GM19452 (cell line): ENCODE measurements around the gene ZDHHC22.

ENCODE experiments used
- ATAC-seq: cut with Tn5 transposase; IDR thresholded peaks from one replicate; pipeline ENCODE4 v1.9.1; 2021; ENCODE audit not compliant: unreplicated experiment

Gene ZDHHC22

DNA sequence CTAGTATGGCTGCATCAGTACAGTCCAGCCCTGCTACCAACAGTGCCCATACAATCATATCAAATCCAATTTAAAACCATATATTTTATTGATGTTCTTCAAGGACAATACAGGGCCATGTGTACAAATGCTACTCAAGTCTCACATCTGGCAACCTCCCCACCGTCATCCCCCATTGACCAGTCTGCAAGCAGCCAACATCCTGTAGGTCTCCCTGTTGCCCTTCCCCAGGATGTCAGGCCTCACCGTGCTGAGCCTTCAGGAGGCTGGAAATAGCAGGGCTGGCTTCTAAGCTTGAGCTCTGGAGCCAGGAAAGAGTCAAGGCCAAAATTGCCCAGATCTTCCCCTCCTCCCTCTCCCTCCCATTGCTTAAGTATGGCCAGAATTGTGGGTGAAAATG lies 10.4 kb downstream of the ZDHHC22 start:
- ATAC-seq = no peak

DNA sequence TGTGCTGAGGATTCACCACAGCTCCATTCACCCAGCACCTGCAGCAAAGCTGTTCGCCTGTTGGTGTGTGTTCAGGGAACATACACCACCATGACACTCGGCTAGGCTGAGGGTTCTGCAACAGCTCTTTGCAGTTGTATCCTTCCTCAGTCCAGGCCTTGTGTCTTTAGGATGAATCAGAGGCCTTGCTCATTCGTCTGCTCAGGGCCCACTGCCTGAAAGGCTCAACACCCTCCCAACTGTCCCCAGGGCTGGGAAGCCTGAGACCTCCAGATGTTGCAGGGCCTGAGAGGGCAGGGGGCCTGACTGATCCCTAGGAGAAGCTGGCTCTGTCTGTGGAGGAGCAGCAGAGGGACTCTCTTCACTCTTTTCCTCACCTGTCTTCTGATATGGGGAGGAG lies 11.2 kb downstream of the ZDHHC22 start:
- ATAC-seq = no peak

DNA sequence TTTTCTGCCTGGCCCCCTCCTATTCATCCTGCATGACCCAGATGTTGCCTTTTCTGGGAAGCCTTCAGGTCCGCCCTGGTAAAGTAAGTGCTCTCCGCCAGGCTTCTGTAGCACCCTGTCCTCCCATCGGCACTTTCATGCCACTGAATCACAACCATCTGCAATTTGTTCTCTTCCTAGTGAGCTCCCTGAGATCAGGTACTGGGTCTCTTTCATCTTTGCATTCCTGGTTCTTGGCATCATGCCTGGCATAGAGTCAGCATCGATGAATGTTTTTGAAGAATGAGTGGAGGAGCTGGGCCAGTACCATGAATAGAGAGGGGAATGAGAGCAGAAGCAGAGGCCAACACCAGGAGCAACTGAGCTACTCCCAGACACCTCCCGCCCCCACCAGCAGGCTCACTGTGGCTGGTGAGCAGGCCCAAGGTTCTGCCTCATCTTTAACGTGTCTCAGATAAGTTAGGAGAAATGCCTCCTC lies 13.1 kb downstream of the ZDHHC22 start:
- ATAC-seq = no peak

DNA sequence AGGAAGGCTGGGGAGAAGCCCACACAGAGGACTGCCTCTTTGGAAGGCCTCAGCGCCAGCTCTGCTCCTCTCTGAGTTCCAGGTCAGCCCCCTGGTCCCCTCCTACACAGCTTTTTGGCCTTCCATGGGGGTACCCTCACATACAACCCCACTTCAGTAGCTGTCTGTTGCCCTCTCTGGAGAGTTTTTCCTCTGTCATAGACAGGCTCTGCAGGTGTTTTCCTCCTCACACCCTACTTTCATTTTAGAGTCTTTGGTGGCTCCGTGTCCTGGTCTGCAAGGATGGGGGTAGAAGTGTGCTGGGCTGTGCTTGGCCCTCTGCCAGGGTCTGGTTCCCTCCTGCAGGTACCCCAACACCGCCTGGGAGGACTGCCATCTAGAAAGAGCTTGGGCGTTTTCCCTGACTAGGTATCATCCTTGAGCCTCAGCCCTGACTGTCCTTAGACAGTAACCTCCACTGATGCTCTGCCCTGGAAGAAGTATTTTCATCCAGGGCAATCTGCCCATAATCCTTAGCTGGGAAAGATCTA lies 15.1 kb downstream of the ZDHHC22 start:
- no peak for ATAC-seq

DNA sequence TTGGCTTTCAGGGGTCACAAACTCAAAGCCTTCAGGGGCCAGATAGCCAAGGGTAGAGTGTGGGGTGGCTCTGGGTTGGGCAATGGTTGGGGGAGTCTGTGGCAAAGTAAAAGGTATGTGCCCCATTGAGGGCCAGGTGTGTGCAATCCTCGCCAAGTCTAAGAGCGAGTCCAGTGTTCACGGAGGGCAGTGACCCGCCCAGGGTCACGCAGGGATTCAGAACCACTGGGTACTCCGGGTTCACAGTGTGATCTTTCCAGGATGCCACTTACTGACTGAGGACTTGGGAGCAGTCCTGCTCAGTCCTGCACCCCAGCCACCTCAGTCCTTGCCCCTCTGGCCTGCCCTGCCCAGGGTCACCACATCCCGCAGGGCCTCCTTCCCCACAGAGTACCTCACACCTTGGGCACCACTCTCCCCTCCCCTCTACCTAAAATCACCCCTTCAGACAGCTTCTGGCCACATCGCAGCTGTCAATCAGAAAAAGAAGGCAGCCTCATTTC lies 15.7 kb downstream of the ZDHHC22 start:
- ATAC-seq = no peak

DNA sequence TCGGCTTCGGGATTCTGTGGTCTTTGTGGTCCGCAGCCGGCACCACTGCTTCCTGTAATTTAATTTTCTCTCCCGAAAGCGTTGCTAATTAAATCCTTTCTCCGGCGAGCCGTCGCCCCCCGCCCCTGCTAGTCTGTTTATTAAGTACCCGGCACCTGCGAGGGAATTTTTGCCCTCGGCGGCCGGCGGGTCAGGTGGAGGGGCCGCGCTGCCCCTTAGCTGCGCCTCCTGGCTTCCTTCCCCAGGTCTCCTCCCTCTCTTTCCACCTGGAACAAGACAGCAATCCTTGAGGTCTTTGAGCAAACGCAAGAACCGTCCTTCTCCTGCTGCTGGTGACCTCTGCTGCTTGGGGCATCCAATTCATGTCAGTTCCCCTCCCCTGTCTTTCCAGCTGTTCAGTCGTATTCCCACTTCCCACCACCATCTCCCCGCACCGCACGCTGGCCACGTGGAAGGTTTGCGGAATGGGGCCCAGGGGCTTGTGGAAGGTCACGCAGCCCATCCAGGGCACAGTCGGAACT lies 16.2 kb downstream of the ZDHHC22 start:
- no peak for ATAC-seq

DNA sequence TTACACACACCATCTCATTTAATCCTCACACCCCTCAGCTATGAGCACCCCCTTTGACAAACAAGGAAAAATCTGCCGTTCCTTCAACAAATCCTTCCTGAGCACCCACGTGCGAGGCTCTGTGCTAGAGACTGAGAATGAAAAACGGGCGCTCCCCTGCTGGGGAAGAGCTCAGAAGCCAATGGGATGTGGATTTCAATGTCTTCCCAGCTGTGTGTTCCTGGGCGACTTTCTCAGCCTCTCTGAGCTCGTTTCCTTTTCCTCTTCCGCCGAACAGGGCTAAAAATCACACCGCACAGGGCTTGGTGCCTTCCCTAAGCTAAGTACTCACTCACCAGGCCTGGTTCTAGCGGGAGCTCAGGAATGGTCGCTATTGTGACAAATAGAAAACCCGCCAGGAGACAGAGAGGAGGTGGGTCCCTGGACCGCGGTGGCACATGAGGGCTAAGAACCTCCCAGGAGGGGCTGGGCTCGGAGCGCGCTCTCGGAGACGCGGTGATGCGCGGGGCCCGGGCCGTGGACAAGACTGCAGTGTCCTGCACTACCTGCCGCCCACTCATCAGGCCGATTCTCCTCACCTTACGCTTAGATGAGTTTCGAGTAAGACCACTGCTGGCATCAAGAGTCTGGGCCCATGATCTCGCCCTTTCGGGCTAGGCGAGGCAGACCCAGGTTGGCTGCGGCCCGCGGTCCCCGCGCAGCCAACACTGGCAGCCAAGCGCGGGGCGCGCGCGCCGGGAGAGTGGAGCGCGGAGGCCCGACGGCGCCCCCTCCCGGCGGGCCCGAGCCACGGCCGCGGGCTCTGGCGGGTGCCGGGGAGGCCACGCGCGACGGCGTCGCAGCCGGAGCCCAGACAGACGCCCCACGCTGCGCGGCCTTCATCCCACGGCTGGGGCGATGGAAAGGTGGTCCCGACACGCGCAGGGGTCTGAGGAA lies 17.0 kb downstream of the ZDHHC22 start:
- ATAC-seq = no peak

DNA sequence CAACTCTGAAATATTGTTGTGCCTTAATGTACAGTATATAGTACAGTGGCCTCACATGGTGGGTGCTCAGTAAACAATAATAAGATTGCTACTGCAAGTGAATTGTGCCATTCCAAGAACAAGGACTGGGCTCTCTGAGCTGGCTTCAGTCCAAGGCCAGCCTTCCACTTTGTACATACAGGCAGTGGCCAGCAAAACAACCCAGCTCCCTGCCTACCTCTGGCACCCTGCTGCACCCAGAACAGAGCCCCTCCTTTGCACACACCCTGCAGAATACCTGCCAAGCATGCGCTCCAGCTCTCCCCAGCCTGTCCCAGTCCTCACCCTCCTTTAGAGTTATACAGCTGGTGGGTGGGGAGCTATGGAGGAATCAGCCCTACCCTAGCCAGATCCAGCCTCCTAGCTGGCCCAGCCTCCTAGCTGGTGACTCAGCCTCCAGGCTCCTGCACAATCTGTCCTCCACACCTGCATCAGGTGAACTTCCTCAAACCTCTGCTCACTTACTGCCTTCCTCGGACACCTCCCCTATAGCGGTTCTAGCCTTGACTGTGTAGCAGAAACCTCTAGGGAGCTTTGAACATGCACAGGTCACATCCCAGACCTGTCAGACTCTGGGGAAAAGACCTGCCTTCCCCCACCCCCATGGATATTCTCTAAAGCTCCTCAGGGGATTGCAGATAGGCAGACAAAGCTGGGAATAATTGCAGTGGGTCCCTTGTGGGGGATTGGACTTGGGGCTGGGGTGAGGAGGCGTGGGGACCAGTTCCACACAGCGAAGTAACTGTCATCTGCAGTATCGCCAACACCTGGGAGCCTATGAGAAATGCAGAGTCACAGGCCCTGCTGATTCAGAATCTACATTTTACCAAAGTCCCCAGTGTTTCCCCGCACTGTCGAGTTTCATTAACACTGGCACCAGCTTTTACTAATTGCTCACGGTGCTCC lies 17.9 kb downstream of the ZDHHC22 start:
- no peak for ATAC-seq

DNA sequence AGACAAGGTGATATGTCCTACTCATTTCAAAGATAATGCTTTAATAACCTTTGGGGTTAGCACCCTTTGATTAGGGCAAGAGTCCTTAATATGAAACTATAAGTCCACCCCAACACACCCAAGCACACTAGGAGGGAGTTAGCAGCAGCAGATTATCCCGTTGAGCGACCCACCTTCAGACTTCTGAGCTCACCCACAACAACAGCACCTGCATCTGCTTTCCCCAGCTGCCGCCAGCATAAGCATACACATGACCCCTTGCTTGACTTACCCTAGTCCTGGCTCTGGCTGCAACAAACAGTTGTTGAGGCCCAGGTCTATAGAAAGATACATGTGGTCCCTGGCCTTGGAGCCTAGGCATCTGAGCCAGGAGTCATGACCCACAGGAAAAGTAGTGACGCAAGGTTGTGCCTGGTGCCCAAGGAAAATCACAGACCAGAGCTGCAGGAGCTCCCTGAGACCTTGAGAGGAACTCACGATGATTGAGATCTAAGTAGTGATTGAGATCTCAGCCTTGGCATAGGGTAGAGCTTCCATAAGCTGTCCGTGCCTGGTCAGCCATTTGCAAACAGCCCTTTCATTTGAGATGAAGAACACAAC lies 19.0 kb downstream of the ZDHHC22 start:
- no peak for ATAC-seq

DNA sequence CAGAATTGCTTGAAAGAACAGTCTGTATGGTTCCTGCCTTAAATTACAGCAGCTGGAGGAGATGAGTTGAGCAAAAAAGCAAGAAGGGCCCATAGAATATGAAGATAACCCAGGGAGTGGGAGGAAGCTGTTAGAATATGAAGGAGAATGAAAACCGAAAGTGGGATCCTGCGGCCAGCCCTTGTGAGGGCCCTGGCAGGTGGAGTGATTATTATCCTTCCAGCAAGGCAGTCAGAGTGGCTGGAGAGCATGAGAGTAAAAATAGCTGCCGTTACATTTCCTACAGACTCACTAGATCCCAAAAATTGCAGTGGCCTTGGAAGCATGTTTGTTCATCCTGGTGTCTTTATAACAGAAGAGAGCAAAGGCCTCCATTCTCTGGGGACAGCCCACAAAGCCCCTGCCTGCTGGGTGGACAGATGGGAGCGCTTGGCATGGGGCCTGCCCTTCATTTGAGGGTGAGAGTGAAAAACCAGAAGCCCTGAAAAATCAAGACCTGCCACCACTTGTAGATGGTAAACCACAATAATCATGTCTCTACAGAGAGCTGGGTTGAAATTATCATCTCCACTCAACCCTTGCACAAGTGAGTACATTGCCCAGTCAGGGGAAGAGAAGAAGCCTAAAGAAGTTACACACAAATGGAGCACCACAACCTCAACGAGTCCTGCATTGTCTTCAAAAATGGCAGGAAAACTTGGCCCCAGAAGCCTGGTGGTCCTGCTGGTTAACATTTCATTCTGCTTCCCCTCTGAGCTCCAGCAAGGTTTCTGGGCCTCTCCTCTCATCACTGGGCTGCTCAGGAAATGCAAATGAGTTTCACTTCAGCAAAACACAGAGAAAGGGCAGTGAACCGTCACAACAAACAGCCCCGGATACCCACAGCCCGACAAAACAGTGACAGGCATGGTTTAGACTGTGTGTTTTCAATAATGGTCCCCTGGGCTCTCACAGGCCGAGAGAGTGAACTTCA lies 20.5 kb downstream of the ZDHHC22 start:
- ATAC-seq = peak; percentile 86

DNA sequence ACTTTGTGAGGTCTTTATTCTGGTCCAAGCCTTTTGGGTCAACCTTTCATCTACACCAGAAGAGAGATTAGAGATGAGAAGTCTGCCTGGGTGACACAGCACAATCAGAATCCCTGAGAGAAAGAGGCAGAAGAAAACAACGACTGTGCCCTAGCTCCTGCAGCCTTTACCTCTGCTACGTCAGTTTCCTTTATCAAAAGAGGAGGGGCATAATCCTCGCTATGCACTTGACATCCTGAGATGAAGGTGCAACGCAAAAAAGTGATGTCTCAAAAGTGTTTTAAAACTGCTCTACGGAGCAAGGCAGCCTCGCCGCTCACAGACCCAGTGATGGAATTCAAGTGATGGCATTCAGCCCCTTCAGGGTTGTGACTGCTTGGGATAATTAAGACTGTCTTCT lies 21.7 kb downstream of the ZDHHC22 start:
- no peak for ATAC-seq

DNA sequence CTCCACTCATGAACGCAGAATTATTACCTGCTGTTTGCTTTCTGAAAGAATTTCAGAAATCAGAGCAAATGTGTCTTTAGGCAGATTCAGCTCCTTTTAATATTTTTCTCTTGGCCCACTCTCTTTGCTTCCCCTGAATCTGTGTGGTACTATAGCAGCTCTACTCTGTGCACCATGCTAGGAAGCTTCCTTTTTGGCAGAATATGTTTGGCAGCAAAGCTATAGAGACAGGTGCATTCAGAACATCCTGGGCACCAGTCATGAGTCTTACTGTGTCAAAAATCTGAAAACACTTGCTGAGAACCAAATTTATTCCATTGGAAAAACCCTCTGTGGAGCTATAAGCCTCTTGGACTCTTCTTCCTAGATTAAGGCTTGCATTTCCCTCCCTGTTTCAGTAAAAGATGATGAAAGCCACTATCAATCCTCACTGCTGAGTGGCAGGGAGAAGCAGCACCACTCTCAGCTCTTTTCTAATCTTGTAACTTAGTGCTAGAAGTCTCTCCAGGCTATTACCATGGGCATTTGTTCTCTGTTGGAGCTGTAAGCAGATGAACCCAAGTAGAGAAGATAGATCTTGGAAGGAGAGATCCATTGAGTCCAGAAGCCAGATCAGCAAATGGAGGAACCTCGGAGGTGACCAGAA lies 25.3 kb downstream of the ZDHHC22 start:
- ATAC-seq = no peak

DNA sequence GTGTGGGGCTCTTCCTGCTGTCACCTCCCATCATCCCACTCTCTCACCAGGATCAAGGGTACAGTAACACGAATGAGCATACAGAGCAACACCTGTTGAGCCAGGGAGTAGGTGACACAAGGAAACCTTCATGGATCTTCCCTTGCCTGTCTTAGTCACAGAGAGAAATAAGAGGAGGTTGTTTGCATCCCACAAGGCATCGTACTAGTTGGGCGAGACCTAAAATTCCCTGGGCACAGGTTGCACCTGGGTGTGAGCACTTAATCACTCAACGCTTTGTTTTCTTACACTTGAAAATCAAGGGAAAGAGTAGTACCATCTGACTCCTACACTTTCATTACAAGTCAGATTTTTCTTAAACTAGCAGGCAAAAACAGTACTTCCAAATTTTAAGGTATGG lies 27.0 kb downstream of the ZDHHC22 start:
- ATAC-seq = no peak

DNA sequence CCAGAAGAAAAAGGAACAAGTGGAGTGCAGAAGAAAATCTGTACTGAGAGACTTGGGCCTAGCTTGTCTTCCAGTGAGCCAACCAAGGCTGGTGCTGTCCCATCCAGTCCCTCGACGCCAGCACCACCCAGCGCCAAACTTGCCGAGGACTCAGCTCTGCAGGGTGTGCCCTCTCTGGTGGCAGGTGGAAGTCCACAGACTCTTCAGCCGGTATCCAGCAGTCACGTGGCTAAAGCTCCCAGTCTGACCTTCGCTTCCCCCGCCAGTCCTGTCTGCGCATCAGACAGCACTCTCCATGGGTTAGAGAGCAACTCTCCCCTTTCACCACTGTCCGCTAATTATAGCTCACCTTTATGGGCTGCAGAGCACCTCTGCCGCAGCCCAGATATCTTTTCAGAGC lies 27.9 kb downstream of the ZDHHC22 start:
- no peak for ATAC-seq

DNA sequence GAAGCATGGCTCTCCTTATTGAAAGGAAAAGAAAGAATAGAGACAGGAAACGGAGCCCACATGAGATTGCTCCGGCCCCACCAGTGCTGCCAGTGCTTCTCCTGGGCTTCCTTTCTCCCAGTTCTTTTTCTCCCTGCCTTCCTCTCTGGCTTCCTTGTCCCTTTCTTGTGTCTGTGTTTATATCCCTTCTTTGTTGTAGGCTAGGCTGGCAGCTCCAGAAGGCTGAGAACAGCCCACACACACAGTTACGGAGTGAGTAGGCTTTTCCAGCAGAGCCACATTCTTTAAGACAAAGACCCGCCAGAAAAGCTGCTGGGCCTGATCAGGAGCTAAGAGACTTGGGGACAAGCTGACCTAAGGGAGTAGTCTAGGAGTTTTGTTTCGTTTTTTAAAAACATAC lies 30.6 kb downstream of the ZDHHC22 start:
- ATAC-seq = no peak

DNA sequence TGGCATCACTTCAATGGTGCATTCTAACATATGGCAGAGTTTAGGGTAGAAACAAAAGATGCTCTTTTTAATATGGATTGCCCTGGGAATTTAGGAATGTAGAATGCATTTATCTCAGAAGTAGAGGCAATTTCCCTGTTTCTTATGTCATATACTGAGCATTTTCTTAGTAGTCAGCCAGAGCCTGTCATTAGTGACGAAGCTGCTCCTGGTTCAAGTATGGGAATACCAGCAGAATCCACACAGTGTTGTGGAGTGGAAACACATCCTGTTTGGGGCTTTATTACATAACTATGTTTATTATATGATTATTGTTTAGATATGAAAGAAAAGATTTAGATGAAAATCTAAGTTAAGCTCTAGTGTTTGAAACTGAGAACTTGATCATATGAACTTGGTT lies 31.3 kb downstream of the ZDHHC22 start:
- no peak for ATAC-seq

DNA sequence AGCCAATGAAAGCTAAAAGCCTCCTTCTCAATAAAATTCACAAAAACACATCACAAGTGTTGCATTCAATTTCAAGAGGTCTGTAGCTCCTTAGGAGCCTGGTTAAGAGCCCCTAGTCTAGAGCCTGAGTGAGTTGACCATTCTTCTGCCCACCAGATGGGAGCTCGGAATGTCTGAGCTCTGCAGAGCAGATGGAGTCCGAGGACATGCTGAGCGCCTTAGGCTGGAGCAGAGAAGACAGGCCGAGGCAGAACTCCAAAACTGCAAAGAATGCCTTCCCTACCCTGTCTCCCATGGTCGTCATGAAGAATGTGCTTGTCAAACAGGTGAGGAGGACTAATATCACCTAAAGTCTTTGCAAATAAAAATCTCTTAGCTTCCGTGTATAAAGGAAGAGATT lies 31.9 kb downstream of the ZDHHC22 start:
- no peak for ATAC-seq

DNA sequence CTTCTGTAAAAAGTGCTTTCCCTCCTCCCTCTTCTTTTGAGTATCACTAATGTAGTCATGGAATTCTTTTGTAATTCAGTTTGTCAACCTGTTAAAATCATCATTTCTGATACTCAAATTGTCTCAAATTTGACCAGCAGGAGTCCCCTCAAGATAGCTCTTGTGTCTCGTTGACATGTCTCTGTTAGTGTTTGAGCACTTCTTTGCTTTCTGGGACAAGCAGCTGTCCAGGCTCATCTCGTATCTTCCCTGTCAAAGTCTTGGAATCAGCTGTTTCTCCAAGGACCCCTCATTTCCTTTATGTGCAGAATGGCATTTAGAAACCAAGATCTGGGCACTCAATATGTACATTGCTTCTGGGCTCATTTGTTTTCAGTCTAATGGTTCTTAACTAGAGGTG lies 32.8 kb downstream of the ZDHHC22 start:
- no peak for ATAC-seq

DNA sequence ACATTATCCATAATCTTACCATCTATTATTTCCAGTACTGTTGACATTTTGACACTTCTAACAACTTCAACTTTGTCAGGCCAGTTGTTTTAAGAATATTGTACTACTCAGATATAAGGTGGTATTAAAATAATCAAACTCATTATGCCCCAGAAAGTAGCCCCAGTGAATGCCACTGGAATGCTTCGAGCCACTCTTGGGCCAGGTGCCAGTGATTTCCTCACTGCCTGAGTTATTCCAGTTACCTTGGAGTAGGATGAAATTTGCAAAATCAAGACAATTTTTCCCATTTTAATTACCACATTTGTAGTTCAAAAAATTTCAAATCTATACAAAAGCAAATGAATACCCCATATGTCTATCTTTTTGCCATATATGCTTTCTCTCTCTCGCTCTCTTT lies 34.4 kb downstream of the ZDHHC22 start:
- no peak for ATAC-seq
